Muscle layer of duodenum (tissue), 2 donors: Measurements from ENCODE around the gene HIGD2A.

Experiments
- H3K27ac ChIP-seq: one replicate; pipeline ENCODE4 v1.7.0; 2013; ENCODE audit warnings: mild to moderate bottlenecking, low read length
- H3K27me3 ChIP-seq: one replicate; pipeline ENCODE4 v1.7.0; 2013; ENCODE audit warnings: low read depth, mild to moderate bottlenecking, control low read depth, low read length
- H3K36me3 ChIP-seq, 2 donors: one replicate each; pipeline ENCODE4 v1.7.0; 2013; ENCODE audit warnings: low read length in 2 of 2, control low read depth in 1 of 2, mild to moderate bottlenecking in 1 of 2; ENCODE audit not compliant: insufficient read depth in 2 of 2, control insufficient read depth in 1 of 2
- H3K4me1 ChIP-seq, 2 donors: one replicate each; pipeline ENCODE4 v1.7.0; 2013; ENCODE audit warnings: low read length in 2 of 2, mild to moderate bottlenecking in 2 of 2, control low read depth in 1 of 2, moderate library complexity in 1 of 2; ENCODE audit not compliant: insufficient read depth in 2 of 2, control insufficient read depth in 1 of 2
- H3K4me3 ChIP-seq, 2 donors: one replicate each; pipeline ENCODE4 v1.7.0; 2013; ENCODE audit warnings: low read length in 2 of 2, low read depth in 1 of 2, mild to moderate bottlenecking in 1 of 2
- H3K9me3 ChIP-seq, 2 donors: one replicate each; pipeline ENCODE4 v1.7.0; 2013; ENCODE audit warnings: low read length in 2 of 2, control low read depth in 1 of 2, mild to moderate bottlenecking in 1 of 2; ENCODE audit not compliant: control insufficient read depth in 1 of 2
- donor health status: healthy.

HIGD2A gene

DNA sequence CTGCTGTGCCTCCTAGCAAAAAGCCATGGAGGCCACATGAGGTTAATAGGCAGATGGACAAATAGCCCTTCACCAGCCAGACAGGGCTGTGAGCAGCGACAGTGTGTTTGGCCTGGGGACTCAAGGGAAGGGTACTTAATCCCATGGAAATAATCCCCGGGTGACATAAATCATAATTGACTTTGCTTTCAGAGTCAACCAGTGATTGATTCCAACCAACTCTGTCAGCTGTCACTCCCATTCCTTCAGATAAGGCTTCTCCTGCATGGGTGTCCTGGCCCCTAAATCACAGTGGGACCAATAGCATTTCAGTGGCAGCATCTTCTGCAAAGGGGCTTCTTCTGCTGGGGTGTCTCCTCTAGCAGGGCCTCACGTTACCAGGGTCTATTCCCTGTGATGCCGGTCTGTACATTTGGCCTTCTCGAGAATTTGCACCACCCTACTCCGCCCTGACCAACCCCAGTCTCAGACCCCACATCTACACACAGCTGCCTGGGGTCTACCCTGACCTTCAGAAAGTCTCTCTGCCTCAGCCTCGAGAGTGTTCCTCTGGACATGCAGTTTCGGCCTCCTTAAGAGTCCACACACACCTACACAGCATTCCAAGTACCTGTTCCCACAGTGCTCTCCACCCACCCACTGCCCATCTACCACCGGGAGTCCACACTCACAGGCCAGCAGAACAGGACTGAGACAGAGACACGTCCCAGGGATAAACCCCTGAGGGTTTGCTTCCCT is 24.1 kb downstream of the HIGD2A start:
- H3K4me1 ChIP-seq = peaks cover 29 to 45% of the 10 kb centered on the region in 2 donors
- H3K27ac ChIP-seq = no peak overlapping the region
- no peak overlapping the region for H3K4me3 ChIP-seq
- H3K9me3 ChIP-seq = no peaks in the 10 kb centered on the region
- peaks cover 12 to 20% of the 10 kb centered on the region in 2 donors for H3K36me3 ChIP-seq
- no peaks in the 10 kb centered on the region for H3K27me3 ChIP-seq

GRCh38 chr5:176413255-176413565 is 24.7 kb downstream of the HIGD2A start:
- no peaks in the 10 kb centered on the region for H3K27me3 ChIP-seq
- H3K4me1 ChIP-seq = peaks cover 29 to 41% of the 10 kb centered on the region in 2 donors
- H3K4me3 ChIP-seq = no peak overlapping the region
- H3K9me3 ChIP-seq = no peaks in the 10 kb centered on the region
- H3K27ac ChIP-seq = no peak overlapping the region
- peaks cover 9 to 15% of the 10 kb centered on the region in 2 donors for H3K36me3 ChIP-seq

GRCh38 chr5:176413709-176414191 is 25.2 kb downstream of the HIGD2A start:
- no peaks in the 10 kb centered on the region for H3K9me3 ChIP-seq
- H3K36me3 ChIP-seq = peaks cover 9 to 12% of the 10 kb centered on the region in 2 donors
- peak overlapping the region in 1 of 2 donors; percentile 7 for H3K4me3 ChIP-seq
- H3K27ac ChIP-seq = no peak overlapping the region
- peaks cover 29 to 41% of the 10 kb centered on the region in 2 donors for H3K4me1 ChIP-seq
- no peaks in the 10 kb centered on the region for H3K27me3 ChIP-seq

DNA sequence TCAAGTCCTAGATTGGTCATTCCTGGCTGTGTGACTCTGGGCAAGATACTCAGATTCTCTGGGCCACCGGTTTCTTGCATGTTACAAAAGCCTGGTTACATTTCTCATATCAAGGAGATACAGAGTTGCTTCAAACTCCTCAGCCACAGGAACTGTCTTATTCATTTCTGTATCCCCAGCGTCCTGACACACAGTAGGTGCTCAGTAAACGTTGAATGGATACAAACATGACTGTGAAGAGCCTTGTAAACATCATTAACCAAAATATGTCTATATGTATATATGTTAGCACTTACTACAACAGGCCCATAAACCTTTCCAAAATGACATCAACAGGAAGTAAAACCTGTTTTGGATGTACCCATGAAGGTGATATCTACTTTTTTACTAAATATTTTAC is 26.2 kb downstream of the HIGD2A start:
- Histone ChIP-seq H3K36me3 (peaks cover 7 to 9% of the 10 kb centered on the region in 2 donors), H3K27ac (peak overlapping the region; percentile 49), H3K27me3 (no peaks in the 10 kb centered on the region), H3K4me3 (peak overlapping the region; percentile 88 to 92), H3K4me1 (peaks cover 29 to 41% of the 10 kb centered on the region in 2 donors), H3K9me3 (no peaks in the 10 kb centered on the region)

GRCh38 chr5:176415240-176415951 is 26.8 kb downstream of the HIGD2A start:
- Histone ChIP-seq H3K36me3 (peaks cover 0 to 2% of the 10 kb centered on the region in 2 donors), H3K4me3 (peak overlapping the region; percentile 88 to 92), H3K4me1 (peaks cover 29 to 41% of the 10 kb centered on the region in 2 donors)

GRCh38 chr5:176415952-176416924 is 27.7 kb downstream of the HIGD2A start, which contains the start of gene CLTB:
TSS of gene CLTB (minus strand) at chr5:176416539. CDS start at chr5:176416363, 176 bp downstream.
- H3K4me1 ChIP-seq = peaks cover 29 to 41% of the 10 kb centered on the region in 2 donors

More at GRCh38 chr5:176415240-176415951, 26.8 kb downstream of the HIGD2A start:
- Histone ChIP-seq H3K27me3 (no peaks in the 10 kb centered on the region), H3K9me3 (no peaks in the 10 kb centered on the region), H3K27ac (peak overlapping the region; percentile 87)

GRCh38 chr5:176416965-176417364 is 28.4 kb downstream of the HIGD2A start:
- Histone ChIP-seq H3K27ac (no peak overlapping the region), H3K4me1 (peaks cover 29 to 41% of the 10 kb centered on the region in 2 donors), H3K4me3 (peak overlapping the region; percentile 26 to 55), H3K27me3 (no peaks in the 10 kb centered on the region), H3K9me3 (no peaks in the 10 kb centered on the region), H3K36me3 (no peaks in the 10 kb centered on the region)

More at GRCh38 chr5:176415952-176416924, 27.7 kb downstream of the HIGD2A start, which contains the start of gene CLTB:
- Histone ChIP-seq H3K27ac (peak within 1 kb of the TSS; percentile 87), H3K9me3 (no peaks in the 10 kb centered on the region), H3K36me3 (no peaks in the 10 kb centered on the region), H3K27me3 (no peaks in the 10 kb centered on the region), H3K4me3 (peak within 1 kb of the TSS; percentile 88 to 92)

DNA sequence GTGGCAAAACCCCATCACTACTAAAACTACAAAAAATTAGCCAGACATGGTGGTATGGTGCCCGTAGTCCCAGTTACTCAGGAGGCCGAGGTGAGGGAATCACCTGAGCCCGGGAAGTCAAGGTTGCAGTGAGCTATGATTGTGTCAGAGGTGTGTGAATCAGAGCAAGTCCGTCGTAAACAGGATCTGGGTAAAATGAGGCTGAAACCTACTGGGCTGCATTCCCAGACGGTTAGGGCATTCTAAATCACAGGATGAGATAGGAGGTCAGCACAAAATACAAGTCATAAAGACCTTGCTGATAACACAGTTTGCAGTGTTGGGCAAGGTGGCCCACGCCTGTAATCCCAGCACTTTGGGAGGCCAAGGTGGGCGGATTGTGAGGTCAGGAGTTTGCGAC is 29.7 kb downstream of the HIGD2A start:
- Histone ChIP-seq H3K36me3 (no peaks in the 10 kb centered on the region), H3K27ac (no peak overlapping the region)

GRCh38 chr5:176420086-176420485 is 31.5 kb downstream of the HIGD2A start:
- Histone ChIP-seq H3K36me3 (no peaks in the 10 kb centered on the region), H3K27ac (no peak overlapping the region), H3K4me1 (peaks cover 6 to 11% of the 10 kb centered on the region in 2 donors), H3K4me3 (no peak overlapping the region), H3K9me3 (no peaks in the 10 kb centered on the region), H3K27me3 (no peaks in the 10 kb centered on the region)

More for the DNA sequence above, 29.7 kb downstream of the HIGD2A start:
- H3K27me3 ChIP-seq = no peaks in the 10 kb centered on the region
- H3K4me3 ChIP-seq = no peak overlapping the region
- H3K9me3 ChIP-seq = no peaks in the 10 kb centered on the region
- H3K4me1 ChIP-seq = peaks cover 21 to 30% of the 10 kb centered on the region in 2 donors

GRCh38 chr5:176420972-176421544 is 32.5 kb downstream of the HIGD2A start:
- Histone ChIP-seq H3K4me3 (no peak overlapping the region), H3K36me3 (no peaks in the 10 kb centered on the region), H3K27me3 (no peaks in the 10 kb centered on the region), H3K9me3 (no peaks in the 10 kb centered on the region), H3K27ac (no peak overlapping the region), H3K4me1 (peaks cover 4 to 8% of the 10 kb centered on the region in 2 donors)
